Measurements from ENCODE around the gene JPH2.

JPH2 gene

GRCh38 chr20:44186674-44187053, 324 bp downstream of the JPH2 start:
- DNase-seq = no peak

GRCh38 chr20:44186201-44186600, 787 bp downstream of the JPH2 start:
- no peak for DNase-seq

- no peak for DNase-seq
These were observed 1.4 kb downstream of the JPH2 start for GRCh38 chr20:44185574-44185973.

- no peak for DNase-seq
These were observed 3.7 kb downstream of the JPH2 start for GRCh38 chr20:44183282-44183681.

- no peak for DNase-seq
These were observed 4.1 kb downstream of the JPH2 start for GRCh38 chr20:44182863-44183262.

- DNase-seq = no peak
These were observed 4.7 kb downstream of the JPH2 start for GRCh38 chr20:44182135-44182765.

GRCh38 chr20:44181611-44182010, 5.4 kb downstream of the JPH2 start:
- DNase-seq = no peak

- DNase-seq = no peak
These were observed 6.2 kb downstream of the JPH2 start for GRCh38 chr20:44180814-44181213.

GRCh38 chr20:44176833-44177534, 10.0 kb downstream of the JPH2 start:
- no peak for DNase-seq

GRCh38 chr20:44174996-44175765, 11.8 kb downstream of the JPH2 start:
- DNase-seq = no peak

- DNase-seq = no peak
These were observed 13.1 kb downstream of the JPH2 start for GRCh38 chr20:44173846-44174245.

- no peak for DNase-seq
These were observed 13.9 kb downstream of the JPH2 start for GRCh38 chr20:44173116-44173515.

GRCh38 chr20:44172572-44172950, 14.4 kb downstream of the JPH2 start:
- no peak for DNase-seq

- no peak for DNase-seq
These were observed 15.0 kb downstream of the JPH2 start for GRCh38 chr20:44171775-44172571.

- no peak for DNase-seq
These were observed 16.1 kb downstream of the JPH2 start for GRCh38 chr20:44170816-44171410.

GRCh38 chr20:44167736-44168135, 19.3 kb downstream of the JPH2 start:
- DNase-seq = no peak

GRCh38 chr20:44166477-44166876, 20.5 kb downstream of the JPH2 start:
- DNase-seq = peak in 1 of 2 experiments; percentile 14

- no peak for DNase-seq
These were observed 21.0 kb downstream of the JPH2 start for GRCh38 chr20:44166008-44166407.

GRCh38 chr20:44160133-44160532, 26.9 kb downstream of the JPH2 start:
- no peak for DNase-seq

GRCh38 chr20:44159711-44160110, 27.3 kb downstream of the JPH2 start:
- DNase-seq = no peak

GRCh38 chr20:44159125-44159524, 27.9 kb downstream of the JPH2 start:
- DNase-seq = no peak

- no peak for DNase-seq
These were observed 29.9 kb downstream of the JPH2 start for GRCh38 chr20:44157061-44157460.

- no peak for DNase-seq
These were observed 32.4 kb downstream of the JPH2 start for GRCh38 chr20:44154521-44155001.

Data from NCI-H446 (cell line).